GM18517 (cell line): ENCODE measurements around the gene MNAT1.
"Not testable (repeated sequence)": the region's sequence is repeated elsewhere in the genome, so short reads cannot be mapped to it uniquely, and the experiment has no call there.

Experiments
- ATAC-seq: cut with Tn5 transposase; IDR thresholded peaks from one replicate; pipeline ENCODE4 v1.9.1; 2021; ENCODE audit warnings: mild to moderate bottlenecking, moderate library complexity; ENCODE audit not compliant: unreplicated experiment

MNAT1 gene

GRCh38 chr14:60800409-60800808, 65.8 kb downstream of the MNAT1 start:
- no peak for ATAC-seq

DNA sequence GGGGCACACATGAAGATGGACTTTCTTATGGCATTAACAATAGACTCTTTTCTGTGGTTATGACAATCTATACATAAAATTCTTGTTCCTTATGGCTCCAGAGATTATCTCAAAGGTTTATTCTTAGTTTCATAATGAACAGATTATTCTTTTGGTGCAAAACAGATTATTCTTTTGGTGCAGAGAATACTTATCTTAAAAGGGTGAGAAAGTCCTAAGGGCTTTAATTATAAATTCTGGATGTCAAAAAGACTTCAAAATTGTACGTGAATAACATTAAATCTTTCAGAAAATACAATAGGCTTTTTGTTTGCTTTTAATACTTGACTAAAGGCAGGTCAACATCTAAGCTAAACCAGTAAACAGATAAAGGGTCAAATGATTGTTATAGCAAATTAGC, 69.3 kb downstream of the MNAT1 start:
- no peak for ATAC-seq

- no peak for ATAC-seq
Observed at GRCh38 chr14:60805841-60806430, 71.4 kb downstream of the MNAT1 start.

- ATAC-seq, result no peak
Observed at GRCh38 chr14:60807247-60807646, 72.7 kb downstream of the MNAT1 start.

DNA sequence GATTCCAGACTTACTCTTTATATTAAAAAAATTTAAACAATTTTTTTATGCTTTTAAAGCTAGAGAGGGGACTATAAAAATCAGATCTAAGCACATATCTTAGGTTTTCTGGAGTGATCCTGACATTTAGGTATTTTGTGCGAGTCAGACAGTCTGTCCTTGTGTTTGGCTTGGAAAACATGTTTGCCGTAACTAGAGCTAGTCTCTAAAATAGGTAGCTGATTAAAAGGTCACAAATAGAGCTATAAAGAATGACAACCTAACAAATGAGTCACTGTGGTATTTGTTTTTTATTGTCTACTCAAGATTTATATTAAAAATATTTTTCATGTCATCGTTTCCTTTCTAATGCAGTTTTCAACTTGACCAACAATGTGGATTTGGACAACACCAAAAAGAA, 73.4 kb downstream of the MNAT1 start:
- ATAC-seq, result no peak

DNA sequence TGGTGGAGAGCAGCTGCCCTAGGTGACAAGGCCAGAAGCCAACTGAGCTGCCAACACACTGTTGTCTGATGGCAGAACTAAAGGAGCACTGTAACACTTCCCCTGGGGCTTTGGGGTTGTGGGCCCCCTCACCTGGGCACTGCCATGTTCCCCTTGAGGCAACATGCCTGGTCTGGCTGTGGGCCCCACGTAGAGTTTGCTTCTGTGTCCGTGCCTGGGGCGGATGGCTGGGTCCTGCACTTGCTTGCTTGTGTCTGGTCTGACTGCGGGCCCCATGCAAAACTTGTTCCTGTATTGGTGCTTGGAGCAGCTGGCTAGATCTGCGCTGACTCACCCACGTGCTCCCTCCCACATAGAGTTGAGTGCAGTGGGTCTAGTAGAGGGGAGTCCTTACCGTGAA, 78.4 kb downstream of the MNAT1 start:
- no peak for ATAC-seq

DNA sequence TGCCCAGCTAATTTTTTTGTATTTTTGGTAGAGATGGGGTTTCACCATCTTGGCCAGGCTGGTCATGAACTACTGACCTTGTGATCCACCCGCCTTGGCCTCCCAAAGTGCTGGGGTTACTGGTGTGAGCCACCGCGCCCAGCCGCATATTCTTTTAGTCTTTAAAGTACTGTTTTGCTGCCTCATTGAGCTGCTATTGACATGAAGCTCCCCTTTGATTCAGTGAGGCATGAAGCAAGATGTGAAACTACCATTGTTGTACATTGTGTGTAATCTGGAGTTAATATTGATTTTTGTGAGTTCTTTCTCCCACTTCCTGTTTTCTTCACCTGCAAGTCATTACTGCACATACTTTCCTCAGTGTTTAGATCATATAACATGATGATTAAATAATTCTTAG, 80.8 kb downstream of the MNAT1 start:
- peak; percentile 91 for ATAC-seq

DNA sequence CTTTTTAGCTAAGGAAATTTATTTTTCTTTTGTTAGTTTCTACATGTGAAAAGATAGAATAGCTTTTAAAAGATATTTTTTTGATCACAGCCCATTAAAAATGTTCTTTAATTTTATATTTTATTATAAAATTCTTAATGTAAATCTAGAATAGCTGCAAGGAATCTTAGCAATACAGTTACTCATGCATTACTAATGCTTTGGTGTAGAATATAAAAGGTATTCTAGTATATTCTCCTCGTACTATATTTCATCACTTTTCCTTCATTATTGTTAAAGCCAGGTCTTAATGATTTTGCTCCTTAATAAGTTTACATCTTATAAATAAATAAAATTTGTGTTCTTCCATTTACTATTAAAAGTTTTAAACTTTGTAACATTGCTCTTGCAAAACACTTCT, 82.6 kb downstream of the MNAT1 start:
- no peak for ATAC-seq

DNA sequence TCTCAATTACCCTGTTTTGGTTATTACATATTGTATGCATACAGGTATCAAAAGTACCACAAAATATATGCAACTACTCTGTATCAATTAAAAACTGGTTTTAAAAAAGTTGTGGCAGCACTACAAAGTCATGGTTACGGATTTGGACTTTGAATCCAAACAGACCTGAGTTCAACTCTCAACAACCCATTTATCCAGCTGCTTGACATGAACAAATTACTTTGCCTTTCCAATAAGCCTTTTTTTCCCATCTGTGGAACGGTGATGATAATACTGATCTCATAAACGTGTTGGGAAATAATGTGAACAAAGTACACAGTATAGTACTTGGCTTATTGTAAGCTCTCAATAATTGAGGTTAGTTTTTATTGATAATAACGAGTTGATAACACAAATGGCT, 85.0 kb downstream of the MNAT1 start:
- no peak for ATAC-seq

DNA sequence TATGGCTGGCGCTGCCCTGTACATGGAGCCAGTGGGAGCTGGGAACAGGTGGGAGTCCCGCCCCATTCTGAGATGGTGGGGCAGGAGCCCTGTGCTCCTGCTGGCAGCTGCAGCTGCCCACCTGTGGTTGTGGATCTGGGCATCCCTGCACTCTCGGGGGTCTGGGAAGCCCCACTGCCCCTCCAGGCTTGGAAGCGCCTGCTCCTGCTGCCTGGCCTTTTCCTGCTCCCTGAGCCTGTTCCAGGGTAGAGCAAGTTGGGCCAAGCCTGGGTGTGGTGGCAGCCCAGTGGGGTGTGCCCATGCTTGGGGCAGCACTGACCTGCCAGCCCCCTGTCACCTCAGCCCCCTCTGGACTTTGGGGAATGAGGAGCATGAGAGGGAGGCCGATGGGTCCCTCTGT, 104.0 kb downstream of the MNAT1 start:
- ATAC-seq, result no peak

DNA sequence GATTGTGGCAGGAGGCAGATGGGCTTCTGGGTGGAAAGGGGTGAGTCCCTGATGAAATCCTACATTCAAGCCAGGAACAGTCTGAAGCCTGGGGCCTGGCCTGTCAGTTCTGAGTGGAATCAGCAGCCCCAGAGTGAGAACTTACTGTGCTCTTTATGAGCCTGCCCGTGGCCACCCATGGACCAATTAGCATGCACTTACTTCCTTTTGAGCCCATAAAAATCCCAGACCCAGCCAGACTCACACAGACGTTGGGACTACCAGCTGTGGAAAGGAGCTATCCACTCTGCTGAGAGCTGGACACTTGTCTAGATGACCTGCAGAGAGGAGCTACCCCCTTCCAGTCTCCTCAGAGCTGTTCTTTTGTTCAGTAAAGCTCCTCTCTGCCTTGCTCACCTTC, 104.5 kb downstream of the MNAT1 start:
- ATAC-seq, result no peak

GRCh38 chr14:60839657-60840056, 105.1 kb downstream of the MNAT1 start:
- ATAC-seq, result no peak

DNA sequence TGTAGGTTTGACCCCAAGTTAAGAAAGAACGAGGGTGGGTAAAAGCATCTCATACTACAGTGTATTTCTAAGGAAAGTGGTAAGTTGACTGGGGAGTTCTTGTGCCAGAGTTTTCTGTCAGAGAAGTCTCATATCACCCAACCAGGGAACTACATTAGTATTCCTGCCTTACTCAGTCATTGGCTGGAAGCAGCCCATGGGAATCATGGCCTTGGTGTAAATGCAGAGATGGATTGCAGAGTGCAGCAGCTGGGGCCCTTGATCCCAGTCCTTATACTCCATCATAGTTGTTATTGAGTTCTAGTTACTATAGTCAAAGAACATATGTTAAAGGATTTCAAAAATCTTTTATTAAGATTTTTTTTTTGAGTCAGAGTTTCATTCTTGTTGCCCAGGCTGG, 105.8 kb downstream of the MNAT1 start:
- ATAC-seq, result no peak

- ATAC-seq, result peak; percentile 95
Observed at GRCh38 chr14:60845523-60845922, 111.0 kb downstream of the MNAT1 start.

DNA sequence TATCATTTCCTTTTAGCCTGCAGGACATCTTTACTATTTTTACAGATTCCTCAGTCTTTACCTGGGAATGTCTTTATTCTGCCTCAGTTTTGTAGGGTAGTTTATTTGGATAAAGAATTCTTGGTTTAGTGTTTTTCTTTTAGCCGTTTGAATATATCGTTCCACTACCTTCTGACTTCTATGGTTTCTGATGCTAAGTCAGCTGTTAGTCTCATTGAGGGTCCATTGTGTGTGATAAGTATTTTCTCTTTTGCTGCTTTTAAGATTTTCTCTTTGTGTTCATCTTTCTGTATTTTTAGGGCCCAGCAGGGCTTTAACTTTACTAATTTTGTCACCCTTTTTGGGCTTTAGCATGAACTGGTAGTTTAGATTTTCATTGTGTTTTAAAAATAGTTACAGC, 113.5 kb downstream of the MNAT1 start:
- no peak for ATAC-seq

GRCh38 chr14:60851692-60852091, 117.1 kb downstream of the MNAT1 start:
- not testable (repeated sequence) for ATAC-seq

DNA sequence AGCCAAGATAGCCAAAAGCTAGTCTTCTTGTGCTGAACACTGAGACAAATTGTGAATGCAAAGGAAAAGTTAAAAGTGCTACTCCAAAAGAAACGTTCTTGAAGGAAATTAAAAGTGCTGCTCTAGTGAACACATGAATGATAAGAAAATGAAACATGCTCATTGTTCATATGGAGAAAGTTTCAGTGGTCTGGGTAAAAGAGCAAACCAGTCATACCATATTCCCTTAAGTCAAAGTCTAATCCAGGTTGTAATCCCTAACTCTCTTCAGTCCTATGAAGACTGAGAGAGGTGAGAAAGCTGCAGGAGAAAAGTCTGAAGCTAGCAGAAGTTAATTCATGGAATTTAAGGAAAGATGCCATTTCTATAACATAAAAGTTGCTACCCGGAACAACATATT, 121.5 kb downstream of the MNAT1 start:
- ATAC-seq, result no peak

- ATAC-seq, result no peak
Observed at GRCh38 chr14:60859525-60859924, 125.0 kb downstream of the MNAT1 start.

GRCh38 chr14:60861545-60862140, 127.1 kb downstream of the MNAT1 start:
- no peak for ATAC-seq

GRCh38 chr14:60862283-60862682, 127.7 kb downstream of the MNAT1 start:
- ATAC-seq, result no peak

GRCh38 chr14:60863249-60863648, 128.7 kb downstream of the MNAT1 start:
- no peak for ATAC-seq

DNA sequence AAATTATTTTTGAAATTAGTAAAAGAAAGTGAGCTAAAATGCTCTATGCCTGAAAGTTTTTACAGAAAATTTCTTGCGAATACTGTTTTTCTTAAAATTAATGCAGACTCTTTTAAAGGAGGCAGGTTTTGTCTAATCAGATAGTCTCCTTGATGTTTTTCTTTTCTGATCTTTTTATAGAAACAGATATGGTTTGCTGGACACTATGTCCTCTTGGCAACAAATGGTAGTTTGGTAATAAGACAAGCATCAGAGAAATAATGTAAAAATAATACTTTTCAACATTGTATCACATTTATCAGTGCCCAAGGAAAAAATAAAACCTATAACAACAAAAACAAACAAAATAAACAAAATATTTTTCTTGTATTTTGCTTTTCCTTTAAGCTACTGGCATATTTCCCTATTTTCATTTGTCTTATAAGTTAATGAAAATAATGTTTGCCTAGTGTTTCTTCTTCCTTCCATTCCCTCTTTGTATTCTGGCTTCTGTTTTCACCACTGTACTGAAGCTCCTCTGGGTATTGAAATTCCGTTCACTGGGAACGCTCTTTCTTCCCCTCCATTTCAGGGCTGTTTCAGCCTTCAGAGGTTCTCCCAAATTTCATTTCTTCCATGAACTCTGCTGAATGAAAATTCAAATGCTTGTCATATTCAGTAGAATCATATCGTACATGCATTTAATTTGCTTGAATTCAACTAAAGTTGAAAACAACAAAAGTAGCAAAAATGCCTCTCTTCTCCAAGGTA, 131.0 kb downstream of the MNAT1 start:
- ATAC-seq, result no peak
